NCI-H1417 (cell line): ENCODE data around the gene FOXL2NB.

Experiments used
- DNase-seq, 3 experiments: peaks; one replicate each; lab custom pipeline; 2025; lab: John Stamatoyannopoulos, UW

Gene FOXL2NB

DNA sequence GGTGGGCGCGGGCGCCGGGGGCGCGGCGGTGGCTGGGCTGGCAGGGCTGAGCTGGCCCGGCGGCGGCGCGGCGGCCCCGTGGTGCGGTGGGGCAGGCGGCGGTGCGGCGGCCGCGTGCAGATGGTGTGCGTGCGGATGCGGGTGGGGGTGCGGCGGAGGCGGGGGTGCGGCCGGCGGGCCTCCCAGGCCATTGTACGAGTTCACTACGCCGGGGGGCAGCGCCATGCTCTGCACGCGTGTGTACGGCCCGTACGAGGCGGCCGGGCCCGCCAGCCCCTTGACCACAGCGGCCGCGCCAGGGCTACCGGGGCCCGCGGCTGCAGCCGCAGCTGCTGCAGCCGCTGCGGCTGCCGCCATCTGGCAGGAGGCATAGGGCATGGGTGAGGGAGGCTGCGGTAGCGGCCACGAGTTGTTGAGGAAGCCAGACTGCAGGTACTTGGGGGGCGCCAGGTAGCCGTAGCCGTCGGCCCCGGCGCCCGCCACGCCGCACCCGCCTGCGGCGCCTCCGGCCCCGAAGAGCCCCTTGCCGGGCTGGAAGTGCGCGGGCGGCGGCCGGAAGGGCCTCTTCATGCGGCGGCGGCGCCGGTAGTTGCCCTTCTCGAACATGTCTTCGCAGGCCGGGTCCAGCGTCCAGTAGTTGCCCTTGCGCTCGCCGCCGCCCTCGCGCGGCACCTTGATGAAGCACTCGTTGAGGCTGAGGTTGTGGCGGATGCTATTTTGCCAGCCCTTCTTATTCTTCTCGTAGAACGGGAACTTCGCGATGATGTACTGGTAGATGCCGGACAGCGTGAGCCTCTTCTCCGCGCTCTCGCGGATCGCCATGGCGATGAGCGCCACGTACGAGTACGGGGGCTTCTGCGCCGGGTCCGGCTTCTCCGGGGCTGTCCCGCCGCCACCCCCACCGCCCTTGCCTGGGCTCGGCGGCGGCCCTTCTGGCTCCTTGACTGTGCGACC is 1.0 kb upstream of the FOXL2NB start:
- peak in 2 of 3 experiments; percentile 59 to 67 for DNase-seq

GRCh38 chr3:138947495-138948121 is 591 bp downstream of the FOXL2NB start:
- DNase-seq = no peak

GRCh38 chr3:138948371-138949001 is 1.5 kb downstream of the FOXL2NB start:
- DNase-seq = no peak

DNA sequence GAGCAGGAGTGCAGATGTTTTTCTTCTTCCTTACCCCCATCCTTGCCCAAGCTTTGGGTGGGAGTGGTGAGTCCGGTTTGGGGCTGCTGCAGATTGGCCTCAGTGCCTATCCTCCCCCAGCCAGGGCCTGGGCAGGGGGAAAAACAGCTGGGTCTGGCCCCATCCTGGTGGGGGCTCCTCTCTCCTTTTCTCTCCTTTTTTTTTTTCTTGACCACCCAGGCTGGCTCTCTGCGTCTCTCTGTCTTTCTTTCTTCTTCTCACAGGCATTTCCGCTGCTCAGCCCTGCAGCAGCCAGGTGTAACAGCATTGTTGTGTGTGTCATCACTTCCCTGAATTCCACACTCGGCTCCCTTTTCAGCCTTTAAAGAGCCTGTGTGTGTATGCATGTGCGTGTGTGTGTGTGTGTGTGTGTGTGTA is 2.0 kb downstream of the FOXL2NB start:
- no peak for DNase-seq

- no peak for DNase-seq
Measured at GRCh38 chr3:138949445-138950005, 2.5 kb downstream of the FOXL2NB start.

DNA sequence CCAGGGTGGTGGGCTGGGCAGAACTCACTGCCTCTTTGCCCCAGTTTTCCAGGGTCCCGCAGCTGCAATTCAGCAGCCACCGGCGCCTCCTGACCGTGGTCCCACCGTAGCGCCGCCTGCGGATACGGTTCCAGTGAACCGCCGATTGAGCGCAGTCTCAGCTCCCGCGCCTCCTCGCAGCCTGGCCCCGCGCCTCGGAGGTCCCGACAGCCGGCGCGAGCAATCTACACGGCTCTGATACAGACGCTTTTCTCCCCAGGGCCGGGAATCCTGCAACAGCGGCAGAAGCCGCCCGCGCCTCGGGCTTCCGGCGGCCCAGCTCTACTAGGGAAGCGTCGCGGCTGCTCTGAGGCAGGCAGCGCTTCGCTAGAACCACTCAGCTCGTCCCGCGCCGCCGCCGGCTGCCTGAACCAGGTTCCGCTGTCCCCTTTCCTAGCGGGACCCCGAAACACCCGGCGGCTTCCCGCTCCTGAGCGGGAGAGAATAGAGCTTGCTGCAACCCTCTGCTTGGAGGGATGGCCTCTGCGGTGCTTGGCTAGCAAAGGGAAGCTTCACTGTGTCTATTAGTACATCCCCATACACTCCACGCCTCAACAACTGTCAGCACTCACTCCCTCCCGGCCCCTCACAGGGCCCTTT is 3.1 kb downstream of the FOXL2NB start:
- peak in 2 of 3 experiments; percentile 47 to 53 for DNase-seq

DNA sequence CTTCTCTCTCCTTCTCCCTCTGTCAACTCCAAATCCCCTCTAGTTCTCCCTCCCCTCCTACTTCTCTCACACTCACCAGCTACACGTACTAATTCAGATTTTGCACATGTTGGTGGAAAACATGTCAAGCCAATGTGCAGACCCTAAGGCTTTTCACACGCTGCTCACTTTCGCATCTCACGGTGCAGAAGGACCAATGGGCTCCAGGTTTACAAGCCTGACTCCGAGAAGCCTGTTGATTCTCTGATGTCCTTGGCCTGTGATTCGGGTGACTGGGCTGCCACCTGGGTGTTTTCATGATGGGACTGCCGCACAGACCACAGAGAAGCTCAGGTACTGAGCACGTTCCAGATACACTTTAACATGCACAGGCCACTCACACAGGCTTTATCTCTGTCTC is 3.7 kb downstream of the FOXL2NB start:
- DNase-seq = no peak

- no peak for DNase-seq
Measured at GRCh38 chr3:138960417-138960852, 13.4 kb downstream of the FOXL2NB start.

GRCh38 chr3:138962854-138963560 is 16.0 kb downstream of the FOXL2NB start:
- DNase-seq = no peak

- DNase-seq = no peak
Measured at GRCh38 chr3:138964264-138964663, 17.2 kb downstream of the FOXL2NB start.

DNA sequence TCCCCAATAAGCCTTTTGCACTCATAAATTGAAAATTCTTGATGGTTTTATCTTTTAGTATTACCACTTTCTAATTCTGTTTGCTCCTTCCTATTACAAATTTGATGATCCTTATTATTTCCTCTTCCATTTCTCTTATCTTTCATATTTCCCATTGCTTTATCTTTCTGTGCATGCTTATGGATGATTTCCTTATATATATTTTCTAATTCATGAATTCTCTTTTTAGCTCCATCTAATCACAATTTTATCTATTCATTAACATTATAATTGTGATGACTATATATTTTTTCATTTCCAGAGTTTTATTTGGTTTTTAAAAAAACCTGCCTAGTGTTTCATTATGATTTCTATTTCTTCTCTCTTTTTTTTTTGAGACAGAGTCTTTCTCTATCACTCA is 17.9 kb downstream of the FOXL2NB start:
- no peak for DNase-seq

DNA sequence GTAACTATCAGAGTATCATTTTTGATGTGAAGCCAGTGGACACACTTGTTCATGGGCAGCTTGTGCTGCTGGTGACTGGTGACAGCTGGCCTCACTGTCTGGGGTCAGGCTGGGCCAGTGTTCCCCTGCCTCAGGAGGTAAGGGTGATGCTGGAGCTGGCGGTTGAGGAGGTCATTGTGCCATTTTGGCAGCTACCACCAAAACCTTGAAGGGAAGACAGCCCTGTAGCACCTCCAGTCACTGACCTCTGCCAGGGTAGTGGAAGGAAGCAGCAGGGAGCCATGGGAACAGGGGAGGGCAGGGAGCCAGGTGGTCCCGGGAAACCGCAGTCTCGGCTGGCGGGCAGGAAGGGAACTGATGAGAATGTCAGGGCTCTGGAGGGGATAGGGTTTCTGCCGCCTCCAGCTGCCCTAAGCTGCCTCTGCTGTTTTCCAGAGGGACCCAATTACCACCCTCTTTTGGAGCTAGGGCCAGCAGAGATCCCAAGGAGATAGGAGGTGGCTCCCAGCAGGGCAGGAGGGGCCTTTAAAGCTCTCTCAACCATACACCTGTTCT is 24.8 kb downstream of the FOXL2NB start:
- DNase-seq = no peak

GRCh38 chr3:138972941-138973340 is 25.9 kb downstream of the FOXL2NB start:
- no peak for DNase-seq

GRCh38 chr3:138974462-138974861 is 27.4 kb downstream of the FOXL2NB start:
- no peak for DNase-seq

GRCh38 chr3:138975351-138975750 is 28.3 kb downstream of the FOXL2NB start:
- DNase-seq = no peak

- DNase-seq = no peak
Measured at GRCh38 chr3:138976047-138976446, 29.0 kb downstream of the FOXL2NB start.

GRCh38 chr3:138984816-138985215 is 37.8 kb downstream of the FOXL2NB start:
- no peak for DNase-seq

- no peak for DNase-seq
Measured at GRCh38 chr3:138985932-138986331, 38.9 kb downstream of the FOXL2NB start.

- no peak for DNase-seq
Measured at GRCh38 chr3:138987181-138987580, 40.2 kb downstream of the FOXL2NB start.

DNA sequence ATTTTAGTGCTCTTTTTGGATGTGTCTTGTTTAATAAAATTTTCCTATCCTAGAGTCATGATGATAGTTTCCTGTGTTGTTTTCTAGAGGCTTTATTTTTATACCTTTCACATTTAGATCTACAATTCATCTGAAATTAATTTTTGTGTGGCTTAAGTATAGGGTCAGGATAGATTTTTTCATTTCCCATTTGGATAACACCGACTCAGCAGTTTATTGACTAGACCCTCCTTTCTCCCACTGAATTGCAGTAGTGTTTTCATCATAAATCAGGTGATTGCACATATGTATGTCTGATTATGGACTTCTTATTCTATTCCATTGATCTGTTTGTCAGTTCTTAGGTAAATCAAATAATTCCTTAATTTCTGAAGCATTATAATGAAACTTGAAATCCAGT is 48.7 kb downstream of the FOXL2NB start:
- no peak for DNase-seq
